Measurements from ENCODE around the gene PSMD8. TPM values are rescaled to one million over a fixed set of nuclear protein-coding genes. Genes with fewer than 3 reads are reported as not detected.

Gene PSMD8
- total RNA-seq, 2 donors from 2014 or later: 173 to 178 TPM

DNA sequence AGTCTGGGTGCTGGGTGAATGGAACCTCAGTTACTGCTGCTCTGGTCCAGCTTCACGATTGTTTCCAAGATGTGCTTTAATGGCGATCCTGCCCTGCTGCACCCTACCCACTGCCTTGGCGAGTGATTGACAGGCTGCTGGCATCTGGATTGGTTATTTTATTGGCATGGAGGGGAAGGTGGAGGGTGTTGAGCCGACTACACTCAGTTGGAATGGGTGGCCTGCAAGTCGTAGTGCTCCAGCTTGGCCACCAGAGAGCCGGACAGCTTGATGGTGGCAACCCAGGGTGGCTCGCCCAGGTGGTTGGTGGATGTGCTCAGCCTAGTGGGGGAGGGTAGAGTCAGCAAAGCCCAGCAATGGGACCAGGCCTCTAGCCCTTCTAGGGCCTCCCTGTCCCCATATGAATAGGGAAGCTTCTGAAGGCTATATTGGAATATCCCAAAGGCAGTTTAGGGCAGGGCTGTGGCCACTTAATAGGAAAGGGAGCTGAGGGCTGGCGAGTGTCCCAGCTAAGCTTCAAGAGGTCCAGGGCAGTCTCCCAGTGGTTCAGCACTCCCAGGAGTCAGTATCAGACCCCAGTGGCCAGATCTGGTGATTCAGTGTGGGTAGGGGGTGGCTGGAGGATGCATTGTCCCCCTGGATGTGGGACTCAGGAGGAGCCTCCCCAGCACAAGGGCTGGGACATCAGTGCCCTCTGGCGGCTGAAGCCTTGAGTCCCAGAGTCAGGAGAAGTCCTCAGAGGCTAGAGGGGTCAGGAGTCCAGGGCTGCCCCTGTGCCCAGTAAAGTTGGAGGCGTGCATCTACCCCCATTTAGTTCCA, 10.0 kb downstream of the PSMD8 start:
- Histone ChIP-seq H3K27me3 (replicated peaks; ENCODE audit: insufficient read depth) (no peaks in the 10 kb centered on the region), H3K27ac (no peak overlapping the region), H3K4me3 (no peak overlapping the region), H3K36me3 (peaks cover 39% of the 10 kb centered on the region), H3K4me1 (ENCODE audit: control insufficient read depth in 1 of 2, low read depth in 2 of 2) (peaks cover 3 to 23% of the 10 kb centered on the region in 2 donors), H3K9me3 (no peaks in the 10 kb centered on the region)
- no peak for DNase-seq (ENCODE audit: low spot score)
- TF ChIP-seq, protein P1, sequence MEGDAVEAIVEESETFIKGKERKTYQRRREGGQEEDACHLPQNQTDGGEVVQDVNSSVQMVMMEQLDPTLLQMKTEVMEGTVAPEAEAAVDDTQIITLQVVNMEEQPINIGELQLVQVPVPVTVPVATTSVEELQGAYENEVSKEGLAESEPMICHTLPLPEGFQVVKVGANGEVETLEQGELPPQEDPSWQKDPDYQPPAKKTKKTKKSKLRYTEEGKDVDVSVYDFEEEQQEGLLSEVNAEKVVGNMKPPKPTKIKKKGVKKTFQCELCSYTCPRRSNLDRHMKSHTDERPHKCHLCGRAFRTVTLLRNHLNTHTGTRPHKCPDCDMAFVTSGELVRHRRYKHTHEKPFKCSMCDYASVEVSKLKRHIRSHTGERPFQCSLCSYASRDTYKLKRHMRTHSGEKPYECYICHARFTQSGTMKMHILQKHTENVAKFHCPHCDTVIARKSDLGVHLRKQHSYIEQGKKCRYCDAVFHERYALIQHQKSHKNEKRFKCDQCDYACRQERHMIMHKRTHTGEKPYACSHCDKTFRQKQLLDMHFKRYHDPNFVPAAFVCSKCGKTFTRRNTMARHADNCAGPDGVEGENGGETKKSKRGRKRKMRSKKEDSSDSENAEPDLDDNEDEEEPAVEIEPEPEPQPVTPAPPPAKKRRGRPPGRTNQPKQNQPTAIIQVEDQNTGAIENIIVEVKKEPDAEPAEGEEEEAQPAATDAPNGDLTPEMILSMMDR (IDR thresholded peaks at IDR 0.05): no peak
- ATAC-seq (ENCODE audit: insufficient number of reproducible peaks, low FRiP score, low read depth): no peak

DNA sequence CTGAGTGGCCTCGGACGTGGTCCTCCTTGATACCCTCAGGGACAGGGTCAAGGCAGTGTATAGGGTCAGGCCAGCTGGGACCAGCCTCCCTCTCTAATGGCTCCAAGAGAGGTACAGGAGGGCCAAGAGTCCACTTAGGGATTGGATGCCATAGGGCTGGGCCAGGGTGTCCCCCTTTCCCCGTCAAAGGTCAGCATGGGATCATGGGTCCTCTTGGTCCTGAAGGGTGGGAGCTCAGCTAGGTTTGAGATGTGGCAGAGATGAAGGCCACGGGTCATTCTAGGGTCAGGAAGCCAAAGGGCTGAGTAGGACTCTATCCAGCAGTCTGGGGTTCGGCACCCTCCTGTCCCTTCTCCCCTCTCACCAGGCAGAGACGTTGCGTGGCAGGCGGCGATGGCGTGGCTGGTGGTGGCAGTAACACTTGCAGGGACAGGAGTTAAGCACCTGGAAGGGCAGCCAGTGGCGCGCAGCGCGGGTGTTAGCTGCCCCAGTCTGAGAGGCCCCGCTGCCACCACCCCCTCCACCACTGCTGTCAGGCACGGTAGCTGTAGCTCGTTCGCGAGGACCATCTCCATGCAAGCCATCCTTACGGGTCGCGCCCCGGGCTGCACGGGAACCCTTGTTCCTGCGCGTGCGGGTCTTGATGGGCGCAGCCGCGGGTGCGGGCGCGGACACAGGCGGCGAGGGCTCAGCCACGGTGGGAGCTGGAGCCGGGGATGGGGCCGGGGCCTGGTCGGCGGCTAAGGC, 10.9 kb downstream of the PSMD8 start:
- H3K27ac ChIP-seq: no peak overlapping the region
- H3K9me3 ChIP-seq: no peaks in the 10 kb centered on the region
- no peaks in the 10 kb centered on the region for H3K27me3 ChIP-seq (replicated peaks; ENCODE audit: insufficient read depth)
- H3K4me1 ChIP-seq (ENCODE audit: control insufficient read depth in 1 of 2, low read depth in 2 of 2): peaks cover 3 to 29% of the 10 kb centered on the region in 2 donors
- TF ChIP-seq, protein P1 (IDR thresholded peaks at IDR 0.05): no peak
- no peak for ATAC-seq (ENCODE audit: insufficient number of reproducible peaks, low FRiP score, low read depth)
- DNase-seq (ENCODE audit: low spot score): no peak
- H3K36me3 ChIP-seq: peaks cover 34% of the 10 kb centered on the region
- no peak overlapping the region for H3K4me3 ChIP-seq

DNA sequence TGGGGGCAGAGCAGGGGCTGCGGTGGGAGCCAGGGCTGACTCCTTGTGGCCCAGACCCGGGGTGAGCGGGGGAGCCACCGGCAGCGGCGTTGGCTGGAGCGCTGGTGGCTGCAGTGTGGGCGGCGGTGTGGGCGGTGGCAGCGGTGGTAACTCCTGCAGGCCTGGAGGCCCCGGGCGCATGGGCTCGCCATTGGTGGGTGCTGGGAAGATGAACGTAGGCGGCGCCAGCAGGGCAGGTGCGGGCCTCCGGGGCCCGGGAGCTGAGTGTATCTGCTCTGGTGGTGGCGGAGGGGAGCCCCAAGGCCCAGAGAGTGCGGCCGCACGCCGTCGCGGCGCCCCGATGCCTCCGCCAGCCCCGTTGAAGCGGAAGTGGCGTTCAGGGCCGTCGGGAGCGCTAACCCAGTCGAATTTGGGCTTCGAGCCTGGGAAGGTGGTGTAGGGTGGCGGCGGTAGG, 11.5 kb downstream of the PSMD8 start:
- peaks cover 30% of the 10 kb centered on the region for H3K36me3 ChIP-seq

DNA sequence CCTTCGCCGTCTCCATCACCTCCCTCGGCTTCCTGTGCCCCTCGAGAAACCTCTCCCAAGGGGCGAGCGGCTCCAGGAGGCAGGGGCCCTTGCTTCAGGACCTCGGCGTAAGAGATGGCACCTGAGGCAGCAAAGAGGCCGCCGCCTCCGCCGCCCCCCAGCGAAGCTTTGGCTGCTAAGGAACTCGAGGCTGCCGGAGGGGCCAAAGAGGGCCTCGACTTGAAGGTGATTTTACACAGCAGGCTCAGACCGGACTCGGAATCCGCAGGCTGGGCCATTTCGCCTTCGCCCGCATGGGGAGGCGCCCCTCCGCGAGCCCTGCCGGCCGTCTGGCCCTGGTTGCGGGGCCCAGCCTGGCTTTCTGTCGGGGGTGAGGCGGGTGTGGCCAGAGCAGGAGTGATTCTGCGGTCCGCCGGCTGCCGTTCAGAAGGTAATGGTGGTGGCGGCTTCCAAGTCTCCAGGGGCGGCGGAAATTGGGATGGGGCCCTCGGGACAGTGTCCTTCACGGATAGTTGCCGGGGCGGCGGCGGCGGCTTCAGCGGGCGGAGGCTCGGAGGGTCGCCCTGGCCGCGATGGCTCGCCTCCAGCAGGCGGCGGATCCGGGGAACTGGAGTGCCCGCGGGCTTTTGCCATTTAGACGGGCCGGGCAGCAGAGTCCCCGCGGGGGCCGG, 12.1 kb downstream of the PSMD8 start:
- no peaks in the 10 kb centered on the region for H3K27me3 ChIP-seq (replicated peaks; ENCODE audit: insufficient read depth)
- peaks cover 24% of the 10 kb centered on the region for H3K36me3 ChIP-seq
- H3K9me3 ChIP-seq: no peaks in the 10 kb centered on the region
- peaks cover 3 to 30% of the 10 kb centered on the region in 2 donors for H3K4me1 ChIP-seq (ENCODE audit: control insufficient read depth in 1 of 2, low read depth in 2 of 2)
- no peak for ATAC-seq (ENCODE audit: insufficient number of reproducible peaks, low FRiP score, low read depth)
- no peak overlapping the region for H3K27ac ChIP-seq
- no peak for DNase-seq (ENCODE audit: low spot score)
- TF ChIP-seq, protein P1 (IDR thresholded peaks at IDR 0.05): no peak
- H3K4me3 ChIP-seq: peak overlapping the region; percentile 85

More for the DNA sequence above, 11.5 kb downstream of the PSMD8 start:
- H3K4me1 ChIP-seq (ENCODE audit: control insufficient read depth in 1 of 2, low read depth in 2 of 2): peaks cover 3 to 30% of the 10 kb centered on the region in 2 donors
- no peaks in the 10 kb centered on the region for H3K9me3 ChIP-seq
- DNase-seq (ENCODE audit: low spot score): no peak
- no peaks in the 10 kb centered on the region for H3K27me3 ChIP-seq (replicated peaks; ENCODE audit: insufficient read depth)
- no peak overlapping the region for H3K27ac ChIP-seq
- no peak overlapping the region for H3K4me3 ChIP-seq
- no peak for ATAC-seq (ENCODE audit: insufficient number of reproducible peaks, low FRiP score, low read depth)
- TF ChIP-seq, protein P1 (IDR thresholded peaks at IDR 0.05): no peak
